Brain microvascular endothelial cell (primary cell): Measurements from ENCODE around the gene AFTPH.

Source experiments
- DNase-seq: peaks from one replicate; pipeline ENCODE4 v3.0.0-alpha.2; 2020
- H3K27ac ChIP-seq: fragments of 250-450 bp; sonication (Bioruptor Pico); 2 replicates; pipeline ENCODE4 v1.5.1; 2020; ENCODE audit warnings: mild to moderate bottlenecking, moderate library complexity
- H3K27me3 ChIP-seq: fragments of 250-450 bp; sonication (Bioruptor Pico); replicated peaks from 2 replicates; pipeline ENCODE4 v1.5.1; 2020; ENCODE audit warnings: mild to moderate bottlenecking
- H3K36me3 ChIP-seq: fragments of 250-450 bp; sonication (Bioruptor Pico); replicated peaks from 2 replicates; pipeline ENCODE4 v1.5.1; 2020; ENCODE audit warnings: mild to moderate bottlenecking
- H3K4me3 ChIP-seq: 2 replicates; pipeline ENCODE4 v1.5.1; 2011; ENCODE audit warnings: low read depth, mild to moderate bottlenecking, control low read depth, low read length, moderate library complexity
- in situ Hi-C: cut with HindIII; loops from 2 replicates; pipeline ENCODE4 v1.10.0; 2017; ENCODE audit warnings: low sequenced_read_pairs, low pct_ligation_motif_present
- TF ChIP-seq, protein P1 (sequence below): IDR thresholded peaks from 2 replicates; pipeline ENCODE4 v1.5.1; 2011; ENCODE audit warnings: low read depth, mild to moderate bottlenecking, moderate library complexity, low read length, control low read depth, inconsistent platforms; ENCODE audit errors: missing control alignments

The AFTPH gene

DNA sequence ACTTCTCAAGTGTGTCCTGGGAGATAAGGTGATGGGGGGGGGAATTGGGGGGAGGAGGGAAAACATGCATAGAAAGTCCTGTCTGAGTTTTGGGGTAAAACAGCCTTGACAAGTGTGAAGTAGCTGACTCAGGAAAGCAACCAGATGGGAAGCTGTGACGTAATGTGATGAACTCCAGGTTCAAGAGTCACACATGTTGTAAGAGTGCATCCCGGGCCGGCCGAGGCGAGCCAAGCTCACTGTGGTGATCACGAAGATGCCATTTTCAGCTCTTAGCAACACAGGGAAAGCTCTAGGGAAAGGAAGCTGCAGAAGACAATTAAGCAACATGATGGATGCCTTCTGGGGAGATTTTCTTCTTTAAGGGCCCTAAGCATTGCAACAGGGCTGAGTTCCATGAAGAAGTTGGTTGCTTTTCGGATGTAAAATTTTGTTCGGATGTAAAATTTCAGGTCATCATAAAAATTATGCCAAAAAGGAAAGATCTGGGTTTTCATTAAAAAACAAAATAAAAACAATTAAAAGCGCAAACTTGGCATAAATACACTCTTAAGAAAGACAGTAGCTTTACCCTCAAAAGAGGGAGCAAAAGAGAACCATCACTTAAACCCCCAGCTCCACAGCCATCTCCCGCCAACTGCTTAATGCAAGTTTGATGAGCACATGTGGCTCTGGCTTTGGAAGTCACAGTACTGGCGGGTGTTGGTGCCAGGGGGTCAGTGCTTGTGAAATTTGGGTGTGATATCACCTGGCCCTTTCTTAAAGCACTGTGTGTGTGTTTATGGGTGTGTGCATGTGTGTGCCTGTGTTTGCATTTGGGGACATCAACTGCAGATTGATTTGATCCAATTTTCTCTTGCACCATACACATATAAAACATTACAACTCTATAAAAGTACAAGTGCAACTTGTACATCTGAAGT is 110.5 kb downstream of the AFTPH start:
- Histone ChIP-seq H3K36me3 (peaks cover 9% of the 10 kb centered on the region), H3K4me3 (no peak overlapping the region), H3K27me3 (no peaks in the 10 kb centered on the region), H3K27ac (no peak overlapping the region)
- no peak for DNase-seq
- TF ChIP-seq, protein P1, sequence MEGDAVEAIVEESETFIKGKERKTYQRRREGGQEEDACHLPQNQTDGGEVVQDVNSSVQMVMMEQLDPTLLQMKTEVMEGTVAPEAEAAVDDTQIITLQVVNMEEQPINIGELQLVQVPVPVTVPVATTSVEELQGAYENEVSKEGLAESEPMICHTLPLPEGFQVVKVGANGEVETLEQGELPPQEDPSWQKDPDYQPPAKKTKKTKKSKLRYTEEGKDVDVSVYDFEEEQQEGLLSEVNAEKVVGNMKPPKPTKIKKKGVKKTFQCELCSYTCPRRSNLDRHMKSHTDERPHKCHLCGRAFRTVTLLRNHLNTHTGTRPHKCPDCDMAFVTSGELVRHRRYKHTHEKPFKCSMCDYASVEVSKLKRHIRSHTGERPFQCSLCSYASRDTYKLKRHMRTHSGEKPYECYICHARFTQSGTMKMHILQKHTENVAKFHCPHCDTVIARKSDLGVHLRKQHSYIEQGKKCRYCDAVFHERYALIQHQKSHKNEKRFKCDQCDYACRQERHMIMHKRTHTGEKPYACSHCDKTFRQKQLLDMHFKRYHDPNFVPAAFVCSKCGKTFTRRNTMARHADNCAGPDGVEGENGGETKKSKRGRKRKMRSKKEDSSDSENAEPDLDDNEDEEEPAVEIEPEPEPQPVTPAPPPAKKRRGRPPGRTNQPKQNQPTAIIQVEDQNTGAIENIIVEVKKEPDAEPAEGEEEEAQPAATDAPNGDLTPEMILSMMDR: no peak
- in situ Hi-C loops: no loop called here

GRCh38 chr2:64635976-64636911 is 112.1 kb downstream of the AFTPH start:
- Histone ChIP-seq H3K27ac (no peak overlapping the region), H3K4me3 (no peak overlapping the region)
- DNase-seq: no peak

DNA sequence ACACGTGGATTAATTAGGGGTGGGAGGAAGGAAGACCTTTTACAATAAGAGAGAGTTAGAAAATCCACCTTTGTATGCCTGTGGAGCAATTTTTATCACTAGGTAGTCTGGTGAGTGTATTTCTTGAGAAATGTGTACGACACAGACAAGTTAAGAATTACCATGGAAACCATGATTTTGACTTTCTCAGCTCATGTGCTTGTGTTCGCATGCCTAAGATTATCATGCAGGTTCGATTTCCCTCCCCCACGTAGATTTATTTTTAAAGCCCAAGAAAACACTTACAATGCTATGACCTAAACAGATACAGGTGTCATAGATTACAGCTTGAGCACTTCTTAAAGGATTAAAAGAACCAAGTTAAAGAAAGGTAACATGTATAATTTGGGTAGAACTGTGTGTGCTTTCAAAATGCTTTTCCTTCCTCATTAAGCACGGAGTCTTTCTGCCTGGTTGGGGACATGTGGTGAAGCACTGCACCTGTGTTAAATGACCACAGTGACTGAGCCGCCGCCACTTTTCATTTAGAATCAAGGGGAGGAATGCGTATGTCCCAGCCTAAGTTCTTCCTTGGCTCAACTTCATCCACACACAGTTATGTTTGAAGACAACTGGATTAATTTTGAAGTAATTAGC is 113.0 kb downstream of the AFTPH start:
- TF ChIP-seq, protein P1: no peak
- in situ Hi-C loops: no loop called here
- H3K27me3 ChIP-seq: no peaks in the 10 kb centered on the region
- H3K4me3 ChIP-seq: no peak overlapping the region
- no peak overlapping the region for H3K27ac ChIP-seq
- DNase-seq: no peak
- H3K36me3 ChIP-seq: peaks cover 9% of the 10 kb centered on the region

More at GRCh38 chr2:64635976-64636911, 112.1 kb downstream of the AFTPH start:
- TF ChIP-seq, protein P1: no peak
- Histone ChIP-seq H3K36me3 (peaks cover 9% of the 10 kb centered on the region), H3K27me3 (no peaks in the 10 kb centered on the region)
- in situ Hi-C loops: no loop called here

- no peak overlapping the region for H3K27ac ChIP-seq
- H3K4me3 ChIP-seq: no peak overlapping the region
- DNase-seq: no peak
- TF ChIP-seq, protein P1: no peak
- in situ Hi-C loops: no loop called here
- H3K27me3 ChIP-seq: no peaks in the 10 kb centered on the region
- H3K36me3 ChIP-seq: peaks cover 9% of the 10 kb centered on the region
These were observed 113.8 kb downstream of the AFTPH start for GRCh38 chr2:64637931-64638330.

GRCh38 chr2:64638502-64639120 is 114.5 kb downstream of the AFTPH start:
- Histone ChIP-seq H3K27ac (no peak overlapping the region), H3K27me3 (no peaks in the 10 kb centered on the region), H3K36me3 (peaks cover 6% of the 10 kb centered on the region), H3K4me3 (no peak overlapping the region)
- no peak for DNase-seq
- TF ChIP-seq, protein P1: no peak
- in situ Hi-C loops: no loop called here
